Cardiac septum (tissue), 1 donor: ENCODE results near the gene ETS1. TPM values are rescaled to one million over a fixed set of nuclear protein-coding genes. Genes with fewer than 3 reads are reported as not detected.
"Not testable (repeated sequence)": the region's sequence is repeated elsewhere in the genome, so short reads cannot be mapped to it uniquely, and the experiment has no call there.

ENCODE experiments used
- DNase-seq: peaks from one replicate; pipeline ENCODE4 v3.0.0-alpha.2; 2020; ENCODE audit warnings: low spot score
- intact Hi-C: fragments of 100-400 bp; cut with DNase I; formaldehyde crosslinking; loops from one replicate; pipeline ENCODE4 v1.14.0; 2022
- total RNA-seq: library from RNA; stranded (reverse); fragmentation: NEBNext Ultra II Directional; extraction: Animal tissue kit (Norgen Biotek cat#: 25700); gene quantifications from one replicate; pipeline ENCODE4 v1.2.1, GENCODE V29; 2021
- donor health status: DM: no; HTN: no; CAD: no.

ETS1 gene
- total RNA-seq, 1 donor from 2014 or later, result 54.2 TPM

DNA sequence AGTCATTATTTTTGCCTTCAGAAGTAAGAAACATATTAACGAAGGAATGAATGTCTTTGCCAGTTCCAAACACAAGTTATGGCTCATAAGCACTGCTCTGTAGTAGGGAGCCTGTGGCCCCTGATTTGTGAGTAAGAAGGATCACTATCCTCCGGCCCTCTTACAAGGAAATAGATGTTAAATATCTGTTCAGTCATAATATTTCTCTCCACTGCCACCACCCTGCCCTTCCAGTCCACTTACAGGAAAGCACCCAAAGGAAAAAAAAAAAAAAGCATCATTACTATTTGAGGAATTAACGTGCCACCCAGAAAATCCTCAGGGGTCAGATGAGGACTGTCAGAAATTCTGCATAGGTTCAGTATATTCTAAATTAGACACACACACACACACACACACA, 123.4 kb downstream of the ETS1 start:
- intact Hi-C loops, result loop anchor here (10.0 kb wide), 1 partner anchor 169 kb away; no protein-coding TSS in a partner anchor
- no peak for DNase-seq

DNA sequence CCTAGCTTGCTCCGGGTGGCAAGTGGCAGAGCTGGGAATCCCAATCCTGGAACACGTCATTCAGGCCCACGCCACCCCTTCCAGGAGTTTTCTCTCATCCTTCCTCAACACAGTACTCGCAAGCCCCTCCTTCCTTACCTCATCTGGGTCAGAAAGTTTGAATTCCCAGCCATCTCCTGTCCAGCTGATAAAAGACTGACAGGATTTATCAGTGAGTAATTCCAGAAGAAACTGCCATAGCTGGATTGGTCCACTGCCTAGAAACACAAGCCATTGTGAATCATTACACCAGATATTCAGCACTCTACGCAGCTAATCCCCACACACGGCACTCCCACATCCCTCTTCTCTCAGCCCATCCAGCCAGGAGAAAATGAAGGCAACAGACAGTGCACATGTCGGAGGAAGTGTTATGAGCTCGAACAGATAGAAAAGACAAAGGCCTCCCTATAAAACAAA, 124.0 kb downstream of the ETS1 start:
- no peak for DNase-seq
- intact Hi-C loops, result loop anchor here (10.0 kb wide), 1 partner anchor 169 kb away; no protein-coding TSS in a partner anchor

DNA sequence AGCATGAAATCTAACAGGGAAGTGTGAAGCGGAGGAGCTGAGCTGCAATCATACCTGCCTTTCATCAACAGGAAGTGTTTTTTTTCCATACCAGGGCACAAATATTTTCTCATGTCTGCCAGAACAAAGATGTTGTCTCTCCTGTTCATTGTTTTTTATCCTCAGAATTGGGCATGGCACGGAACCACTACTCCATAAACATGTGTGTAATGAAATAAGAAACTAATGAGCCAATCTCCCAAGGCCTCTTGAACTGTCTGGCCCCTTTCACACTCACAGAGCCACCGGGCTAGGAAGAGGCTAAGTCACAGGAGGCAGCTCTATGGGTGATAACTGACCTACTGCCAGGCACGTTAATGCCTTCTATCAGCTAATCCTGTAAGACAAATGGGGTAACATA, 124.4 kb downstream of the ETS1 start:
- intact Hi-C loops, result loop anchor here (10.0 kb wide), 1 partner anchor 168 kb away; no protein-coding TSS in a partner anchor
- DNase-seq, result no peak

DNA sequence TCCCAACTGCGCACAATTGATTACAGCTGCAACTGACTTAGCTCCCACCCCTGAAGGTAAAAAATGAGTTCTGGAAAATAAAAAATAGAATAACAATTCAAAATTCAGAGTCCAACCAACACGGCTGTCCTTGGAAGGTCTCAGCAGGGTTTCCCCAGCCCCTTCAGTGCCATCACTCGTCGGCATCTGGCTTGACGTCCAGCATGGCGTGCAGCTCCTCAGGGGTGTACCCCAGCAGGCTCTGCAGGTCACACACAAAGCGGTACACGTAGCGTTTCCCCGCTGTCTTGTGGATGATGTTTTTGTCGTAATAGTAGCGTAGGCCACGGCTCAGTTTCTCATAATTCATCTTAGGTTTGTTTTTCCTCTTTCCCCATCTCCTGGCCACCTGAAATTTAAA, 125.2 kb downstream of the ETS1 start:
- intact Hi-C loops, result loop anchor here (10.0 kb wide), 1 partner anchor 167 kb away; no protein-coding TSS in a partner anchor

GRCh38 chr11:128458321-128458720, 129.0 kb downstream of the ETS1 start:
- intact Hi-C loops, result no loop called here
- no peak for DNase-seq

More for the DNA sequence above, 125.2 kb downstream of the ETS1 start:
- no peak for DNase-seq

DNA sequence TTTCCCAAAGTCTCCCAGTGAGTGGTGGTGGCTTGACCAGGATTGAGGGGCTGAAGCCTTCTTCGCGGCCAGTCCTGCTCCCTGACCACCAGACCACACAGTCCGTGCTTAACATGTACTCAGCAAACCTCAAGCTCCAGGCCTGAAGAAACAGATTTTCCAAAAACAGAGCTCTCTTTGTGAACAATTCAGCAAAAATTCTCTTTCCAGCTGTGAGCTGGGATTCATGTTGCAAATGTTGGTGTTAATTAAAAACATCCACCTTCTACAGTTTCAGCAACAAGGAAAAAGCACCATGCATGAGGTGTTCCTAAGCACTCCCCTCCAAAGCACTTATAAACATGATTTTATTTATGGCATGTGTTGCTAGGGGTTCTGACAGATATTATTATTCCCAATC, 129.5 kb downstream of the ETS1 start:
- DNase-seq, result no peak

DNA sequence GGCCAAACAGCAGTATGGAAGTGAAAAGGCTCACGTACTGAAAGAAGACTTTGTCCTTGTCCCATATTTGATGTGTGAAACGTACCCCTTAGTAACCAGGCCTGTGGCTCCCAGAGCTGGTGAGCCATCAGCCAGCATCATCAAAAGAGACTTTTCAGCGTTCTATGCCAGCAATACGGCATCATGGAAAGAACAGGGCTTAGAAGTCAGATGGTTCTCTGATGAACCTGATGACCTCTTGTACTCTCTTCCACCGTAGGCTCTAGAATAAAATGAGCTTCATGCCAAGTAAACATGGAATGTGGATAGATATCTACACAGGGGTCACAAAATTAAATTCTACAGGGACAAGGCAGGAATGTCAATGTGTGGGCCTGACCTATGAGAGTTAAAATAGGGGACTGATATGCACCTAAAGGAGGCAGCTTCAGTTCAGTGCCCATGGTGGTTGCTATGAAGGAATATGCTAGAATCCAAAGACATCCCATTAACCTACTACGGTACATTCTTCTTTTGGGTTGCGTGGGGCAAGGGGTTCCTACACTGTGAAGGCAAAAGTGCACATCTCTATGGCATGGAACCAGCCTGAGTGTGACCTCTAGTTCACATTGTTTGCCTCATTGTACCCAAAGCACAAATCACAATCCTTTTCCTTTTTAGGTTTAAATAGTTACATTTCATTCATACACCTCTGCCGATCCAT, 130.6 kb downstream of the ETS1 start:
- intact Hi-C loops, result no loop called here

More for the DNA sequence above, 129.5 kb downstream of the ETS1 start:
- intact Hi-C loops, result no loop called here

DNA sequence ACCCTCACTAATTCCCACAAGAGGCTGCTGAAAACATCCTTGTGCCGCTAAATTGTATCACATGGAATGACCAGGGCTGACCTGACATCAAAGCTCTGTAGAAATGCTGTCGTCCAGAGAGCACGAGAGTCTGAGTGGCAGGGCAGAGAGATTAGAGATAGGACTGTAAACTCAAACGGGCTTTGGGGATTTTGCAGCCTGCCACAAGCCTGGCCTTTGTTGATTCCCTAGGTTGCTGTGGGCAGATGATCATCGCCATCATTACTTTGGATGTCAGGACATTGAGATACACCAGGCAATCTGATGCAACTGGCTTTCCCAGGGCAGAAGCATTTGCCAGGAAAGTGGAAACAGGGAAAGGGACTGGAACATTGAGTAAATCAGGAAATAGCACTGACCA, 131.6 kb downstream of the ETS1 start:
- no peak for DNase-seq
- intact Hi-C loops, result no loop called here

More for the DNA sequence above, 130.6 kb downstream of the ETS1 start:
- DNase-seq, result no peak

DNA sequence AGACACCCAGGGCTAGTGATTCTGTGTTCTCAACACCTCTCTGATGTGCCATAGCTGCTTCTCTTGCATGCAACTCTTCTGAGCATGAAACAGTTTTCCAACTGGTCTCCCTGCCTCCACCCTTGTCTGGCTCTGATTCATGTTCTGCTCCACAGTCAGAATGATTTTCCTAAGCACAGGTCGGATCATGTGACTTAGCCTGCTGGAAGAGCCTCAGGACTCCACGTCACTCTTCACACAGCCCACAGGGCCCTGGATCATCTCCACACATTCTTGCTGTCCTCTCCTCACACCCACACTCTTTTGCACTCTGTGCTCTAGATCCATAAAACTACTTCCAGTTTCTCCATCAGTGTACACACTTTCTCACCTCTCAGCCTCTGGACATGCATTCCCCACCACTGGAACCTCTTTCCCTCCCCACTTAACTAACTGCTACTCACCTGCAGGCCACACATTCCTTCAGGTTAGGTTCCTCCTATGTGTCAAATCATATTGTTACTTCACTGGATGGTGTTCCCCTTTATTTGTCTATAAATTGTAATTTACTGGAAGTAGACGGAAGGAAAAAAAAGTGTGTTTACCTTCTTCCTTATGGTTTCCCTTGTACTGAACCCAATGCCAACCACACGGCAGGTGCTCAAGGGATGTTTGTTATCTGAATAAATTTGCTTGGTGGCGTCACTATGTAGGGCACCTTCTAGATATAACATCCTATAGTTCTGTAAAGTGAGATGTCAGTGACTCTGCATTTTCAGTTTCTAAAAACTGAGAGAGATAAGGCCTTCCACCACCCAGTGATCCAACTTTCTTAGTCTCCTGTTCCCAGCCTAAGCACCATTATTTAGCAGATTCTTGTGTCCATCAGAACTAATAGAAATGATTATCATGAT, 133.7 kb downstream of the ETS1 start:
- DNase-seq, result no peak
- intact Hi-C loops, result no loop called here

DNA sequence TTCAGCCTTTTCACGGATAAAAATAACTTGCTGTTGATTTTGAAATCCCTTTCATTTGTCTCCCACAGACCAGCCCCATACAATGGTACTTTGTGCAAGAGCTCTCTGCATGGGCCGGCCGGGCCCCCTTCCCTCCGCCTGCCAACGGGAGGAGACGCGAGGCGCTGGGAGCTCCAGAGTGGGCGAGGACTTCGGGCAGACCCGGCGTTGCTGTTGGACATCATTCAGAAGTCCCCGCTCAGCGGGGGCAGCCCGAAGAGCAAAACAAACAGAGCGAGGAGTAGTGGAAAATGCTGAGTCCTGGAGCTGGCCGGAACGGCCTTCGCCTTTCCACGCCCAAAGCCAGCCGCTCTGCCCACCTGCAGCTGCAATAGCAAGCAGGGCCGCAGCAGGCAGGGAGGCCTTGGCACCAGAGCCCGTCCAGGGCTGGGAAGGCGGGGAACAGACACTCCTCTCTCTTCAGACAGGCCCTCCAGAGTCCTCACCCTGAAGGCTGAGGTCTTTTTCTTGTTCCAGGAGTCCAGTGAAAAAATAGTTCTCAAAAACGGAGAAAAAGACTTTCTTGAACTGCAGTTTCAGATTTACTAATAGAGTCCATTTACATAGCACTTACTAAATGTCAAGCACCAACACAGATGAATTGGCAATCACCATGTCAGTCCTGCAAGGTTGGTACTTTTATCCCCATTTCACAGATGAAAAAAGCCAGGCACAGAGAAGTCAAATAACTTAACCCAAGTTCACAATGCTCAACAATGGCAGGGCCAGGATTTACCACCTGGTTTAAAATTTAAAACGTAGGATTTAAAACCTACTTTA, 135.5 kb downstream of the ETS1 start:
- no peak for DNase-seq
- intact Hi-C loops, result no loop called here

- intact Hi-C loops, result no loop called here
- no peak for DNase-seq
Measured at GRCh38 chr11:128450882-128451651, 136.3 kb downstream of the ETS1 start.

- DNase-seq, intact Hi-C loops: not testable (repeated sequence)
Measured at GRCh38 chr11:128450425-128450824, 136.9 kb downstream of the ETS1 start.

DNA sequence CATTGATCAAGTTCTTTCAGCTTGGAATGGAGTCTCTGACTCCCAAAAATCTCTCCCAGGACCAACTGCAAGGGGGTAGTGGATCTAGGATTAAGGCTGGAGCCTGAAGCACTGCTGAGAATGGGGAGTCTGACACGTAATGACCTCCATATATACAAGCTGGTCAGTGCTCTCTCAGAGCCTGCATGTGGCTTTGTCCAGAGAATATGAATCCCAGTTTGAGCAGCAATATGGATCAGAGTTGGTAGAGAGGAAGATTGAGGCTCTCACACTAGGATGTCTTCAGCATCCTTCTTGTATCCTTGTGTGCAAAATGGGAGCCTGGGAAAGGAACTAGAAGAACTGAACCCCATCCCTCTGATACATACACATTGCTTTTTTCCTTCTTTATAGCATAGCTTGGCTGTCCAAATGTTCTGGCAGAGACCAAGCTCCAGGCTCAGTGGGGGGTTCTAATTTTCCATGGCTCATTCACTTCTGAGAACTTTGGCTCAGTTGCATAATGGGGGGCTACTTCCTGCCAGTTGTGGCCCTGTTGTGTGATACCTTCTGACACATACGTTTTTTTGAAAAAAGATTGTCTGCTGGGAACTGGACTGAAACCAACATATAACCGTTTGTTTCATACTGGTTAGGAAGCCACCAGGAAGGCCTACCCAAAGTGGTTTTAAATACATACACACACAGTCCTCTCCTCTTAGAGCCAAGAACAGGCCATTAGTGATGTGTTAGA, 138.2 kb downstream of the ETS1 start:
- no peak for DNase-seq
- intact Hi-C loops, result no loop called here

DNA sequence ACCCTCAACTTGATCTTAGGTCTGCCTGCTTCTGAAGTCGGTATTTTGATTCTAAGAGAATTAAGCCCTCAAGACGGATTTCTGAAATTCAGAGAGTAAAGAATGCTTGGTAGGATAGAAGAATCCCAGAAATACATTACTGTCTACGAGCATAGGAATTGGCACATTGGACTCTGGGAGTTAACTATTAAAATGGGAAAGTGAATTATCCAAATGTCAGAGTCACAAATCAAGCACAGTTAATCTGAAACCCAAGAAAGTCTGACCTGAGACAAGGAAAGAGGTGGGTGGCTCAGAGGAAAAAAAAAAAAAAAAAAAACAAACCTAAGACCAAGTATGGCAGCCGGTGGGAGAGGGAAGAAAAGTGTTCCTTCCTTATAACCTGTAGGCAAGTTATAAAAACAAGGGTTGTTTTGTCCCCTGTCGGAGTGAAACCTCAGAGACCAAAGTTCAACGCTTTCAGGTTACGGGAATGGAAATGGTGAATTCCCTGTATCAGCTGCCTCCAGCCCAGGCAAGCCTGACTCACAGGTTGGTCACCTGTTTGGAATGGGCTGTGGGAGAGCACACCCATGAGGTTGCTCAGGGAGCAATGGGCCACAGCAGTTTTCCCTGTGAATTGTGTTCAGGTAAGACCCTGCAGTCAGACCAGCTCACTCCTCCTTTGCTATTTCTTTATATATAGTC, 139.0 kb downstream of the ETS1 start:
- intact Hi-C loops, result no loop called here
- DNase-seq, result no peak

- intact Hi-C loops, result no loop called here
- DNase-seq, result no peak
Measured at GRCh38 chr11:128447233-128447632, 140.1 kb downstream of the ETS1 start.

DNA sequence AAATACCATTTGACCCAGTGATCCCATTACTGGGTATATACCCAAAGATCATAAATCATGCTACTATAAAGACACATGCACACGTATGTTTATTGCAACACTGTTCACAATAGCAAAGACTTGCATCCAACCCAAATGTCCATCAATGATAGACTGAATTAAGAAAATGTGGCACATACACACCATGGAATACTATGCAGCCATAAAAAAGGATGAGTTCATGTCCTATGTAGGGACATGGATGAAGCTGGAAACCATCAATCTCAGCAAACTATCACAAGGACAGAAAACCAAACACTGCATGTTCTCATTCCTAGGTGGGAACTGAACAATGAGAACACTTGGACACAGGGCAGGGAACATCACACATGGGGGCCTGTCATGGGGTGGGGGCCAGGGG, 141.4 kb downstream of the ETS1 start:
- DNase-seq, intact Hi-C loops: not testable (repeated sequence)

GRCh38 chr11:128437136-128437535, 150.2 kb downstream of the ETS1 start:
- DNase-seq, result no peak
- intact Hi-C loops, result no loop called here

GRCh38 chr11:128434818-128435217, 152.5 kb downstream of the ETS1 start:
- intact Hi-C loops, result no loop called here
- no peak for DNase-seq
